Adipocyte (in vitro differentiated cells): ENCODE measurements around the gene ACTR3.
"Not testable (repeated sequence)": the region's sequence is repeated elsewhere in the genome, so short reads cannot be mapped to it uniquely, and the experiment has no call there.

Source experiments
- DNase-seq: peaks from one replicate; pipeline ENCODE4 v3.0.0-alpha.2; 2015; ENCODE audit warnings: low read depth
- H3K27me3 ChIP-seq: replicated peaks from 2 replicates; pipeline ENCODE4 v1.7.0; 2013; ENCODE audit warnings: mild to moderate bottlenecking, low read length, moderate library complexity; ENCODE audit not compliant: control insufficient read depth, insufficient read depth
- H3K36me3 ChIP-seq: 2 replicates; pipeline ENCODE4 v1.7.0; 2013; ENCODE audit warnings: low read length, mild to moderate bottlenecking, moderate library complexity; ENCODE audit not compliant: control insufficient read depth, insufficient read depth, severe bottlenecking
- H3K4me1 ChIP-seq: 2 replicates; pipeline ENCODE4 v1.7.0; 2013; ENCODE audit warnings: mild to moderate bottlenecking, low read length, moderate library complexity; ENCODE audit not compliant: control insufficient read depth, insufficient read depth
- H3K4me3 ChIP-seq: 2 replicates; pipeline ENCODE4 v1.7.0; 2013; ENCODE audit warnings: mild to moderate bottlenecking, low read length, moderate library complexity
- H3K9ac ChIP-seq: 2 replicates; pipeline ENCODE4 v1.7.0; 2013; ENCODE audit warnings: mild to moderate bottlenecking, low read length, moderate library complexity
- H3K9me3 ChIP-seq: 2 replicates; pipeline ENCODE4 v1.7.0; 2013; ENCODE audit warnings: mild to moderate bottlenecking, low read length, moderate library complexity; ENCODE audit not compliant: control insufficient read depth

Gene ACTR3

DNA sequence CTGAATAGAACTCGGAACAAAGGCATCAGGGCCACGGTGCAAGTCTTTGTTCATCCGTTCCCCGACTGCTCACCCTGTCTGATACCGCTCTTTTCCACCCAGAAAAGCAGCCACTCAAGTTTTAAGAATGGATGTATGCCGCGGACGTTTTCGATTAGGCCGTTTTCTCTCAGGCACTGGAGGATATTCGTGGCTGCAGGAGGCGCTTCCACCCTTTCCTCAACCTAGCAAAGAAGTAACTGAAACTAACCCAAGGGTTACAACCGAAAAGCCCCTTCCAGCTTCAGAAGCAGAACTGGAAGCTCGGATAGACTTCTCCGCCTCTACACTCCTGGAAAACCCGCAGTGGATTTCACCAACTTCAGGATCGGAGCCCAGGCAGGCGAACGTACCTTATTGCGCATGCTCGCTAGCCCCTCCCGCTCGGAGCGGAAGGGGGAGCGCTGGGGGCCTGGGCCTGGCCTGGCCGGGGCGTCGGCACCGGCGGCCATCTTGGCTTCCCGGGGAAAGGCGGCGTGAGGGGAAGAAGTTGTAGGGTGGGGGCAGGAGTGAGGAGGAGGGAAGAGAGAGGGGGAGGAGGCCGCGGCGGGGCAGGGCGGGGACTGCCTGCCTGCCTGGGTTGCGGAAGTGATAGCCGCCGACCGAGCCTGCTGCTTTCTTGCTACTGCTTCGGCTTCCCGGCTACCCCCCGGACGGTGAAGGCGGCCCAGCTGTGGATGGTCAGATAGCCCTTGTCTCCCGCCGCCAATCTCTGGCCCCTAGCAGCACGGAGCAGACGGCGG lies at the start of gene ACTR3:
Gene ACTR3, plus strand, starts transcription at position 619 of the 782 bp plus-strand sequence. CDS start 191 bp downstream, outside the sequence.
- peak within 1 kb of the TSS; percentile 93 for H3K4me3 ChIP-seq
- peak within 1 kb of the TSS; percentile 99 for H3K9ac ChIP-seq
- no peaks in the 10 kb centered on the region for H3K27me3 ChIP-seq
- DNase-seq: peak; percentile 100
- H3K36me3 ChIP-seq: no peaks in the 10 kb centered on the region
- peaks cover 52% of the 10 kb centered on the region for H3K4me1 ChIP-seq
- H3K9me3 ChIP-seq: no peaks in the 10 kb centered on the region

GRCh38 chr2:113840518-113840917 lies 49.4 kb upstream of the ACTR3 start:
- H3K4me1 ChIP-seq: peaks cover 13% of the 10 kb centered on the region
- H3K27me3 ChIP-seq: no peaks in the 10 kb centered on the region
- no peaks in the 10 kb centered on the region for H3K9me3 ChIP-seq
- no peak overlapping the region for H3K9ac ChIP-seq
- DNase-seq: no peak
- H3K36me3 ChIP-seq: no peaks in the 10 kb centered on the region
- no peak overlapping the region for H3K4me3 ChIP-seq

- H3K9me3 ChIP-seq: no peaks in the 10 kb centered on the region
- peak overlapping the region; percentile 76 for H3K4me3 ChIP-seq
- DNase-seq: peak; percentile 94
- peak overlapping the region; percentile 63 for H3K9ac ChIP-seq
- no peaks in the 10 kb centered on the region for H3K27me3 ChIP-seq
- peaks cover 13% of the 10 kb centered on the region for H3K4me1 ChIP-seq
- no peaks in the 10 kb centered on the region for H3K36me3 ChIP-seq
Observed at GRCh38 chr2:113842919-113843736, 46.8 kb upstream of the ACTR3 start.

- H3K27me3 ChIP-seq, DNase-seq, H3K36me3 ChIP-seq, H3K9me3 ChIP-seq: not testable (repeated sequence)
- Histone ChIP-seq H3K9ac (peak overlapping the region; percentile 63), H3K4me1 (peaks cover 13% of the 10 kb centered on the region), H3K4me3 (peak overlapping the region; percentile 76)
Observed at GRCh38 chr2:113843737-113844050, 46.2 kb upstream of the ACTR3 start.

DNA sequence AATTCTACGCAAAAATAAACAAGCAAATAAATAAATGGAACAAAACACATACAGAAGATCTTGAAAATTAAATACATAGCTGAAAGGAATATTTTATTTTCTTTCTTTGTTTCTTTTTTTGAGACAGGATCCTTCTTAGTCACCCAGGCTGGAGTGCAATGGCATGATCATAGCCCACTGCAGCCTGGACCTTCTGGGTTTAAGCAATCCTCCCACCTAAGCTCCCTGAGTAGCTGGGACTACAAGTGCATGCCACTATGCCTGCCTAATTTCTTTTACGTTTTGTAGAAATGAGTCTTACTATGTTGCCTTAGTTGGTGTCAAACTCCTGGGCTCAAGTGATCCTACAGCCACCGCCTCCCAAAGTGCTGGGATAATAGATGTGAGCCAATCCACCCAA lies 44.6 kb upstream of the ACTR3 start:
- no peak for DNase-seq
- Histone ChIP-seq H3K4me1 (peaks cover 13% of the 10 kb centered on the region), H3K9ac (no peak overlapping the region)

DNA sequence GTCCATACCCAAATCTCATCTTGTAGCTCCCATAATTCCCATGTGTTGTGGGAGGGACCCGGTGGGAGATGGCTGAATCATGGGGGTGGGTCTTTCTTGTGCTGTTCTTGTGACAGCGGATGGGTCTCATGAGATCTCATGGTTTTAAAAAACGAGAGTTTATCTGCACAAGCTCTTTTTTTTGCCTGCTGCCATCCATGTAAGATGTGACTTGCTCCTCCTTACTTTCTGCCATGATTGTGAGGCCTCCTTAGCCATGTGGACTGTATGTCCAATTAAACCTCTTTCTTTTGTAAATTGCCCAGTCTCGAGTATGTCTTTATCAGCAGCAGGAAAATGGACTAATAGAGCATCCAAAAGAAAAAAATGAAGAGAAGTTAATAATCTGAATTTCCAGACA lies 44.1 kb upstream of the ACTR3 start:
- peaks cover 13% of the 10 kb centered on the region for H3K4me1 ChIP-seq
- H3K9ac ChIP-seq, H3K9me3 ChIP-seq, DNase-seq, H3K27me3 ChIP-seq, H3K4me3 ChIP-seq, H3K36me3 ChIP-seq: not testable (repeated sequence)

More for the DNA sequence above, 44.6 kb upstream of the ACTR3 start:
- Histone ChIP-seq H3K27me3 (no peaks in the 10 kb centered on the region), H3K36me3 (no peaks in the 10 kb centered on the region), H3K4me3 (no peak overlapping the region), H3K9me3 (no peaks in the 10 kb centered on the region)

DNA sequence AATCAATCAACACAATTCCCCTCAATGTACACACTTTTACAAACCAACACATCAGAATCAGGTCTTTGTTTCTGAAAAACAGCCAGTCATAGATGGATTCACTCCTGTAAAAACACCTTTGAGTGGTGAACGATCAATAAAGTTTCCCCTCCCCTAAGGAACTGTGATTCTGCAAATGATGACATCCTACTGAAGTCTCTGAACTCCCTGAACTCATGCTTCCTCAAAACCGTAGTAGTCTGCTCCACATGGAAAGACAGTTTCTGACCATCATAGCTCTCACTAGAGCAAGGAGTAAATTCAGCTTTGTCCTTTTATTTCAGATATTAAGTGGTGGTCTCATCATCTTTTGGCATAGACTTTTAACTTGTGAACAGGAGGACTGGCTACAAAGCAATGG lies 43.5 kb upstream of the ACTR3 start:
- no peaks in the 10 kb centered on the region for H3K9me3 ChIP-seq

GRCh38 chr2:113847144-113847543 lies 42.7 kb upstream of the ACTR3 start:
- H3K36me3 ChIP-seq: no peaks in the 10 kb centered on the region
- H3K9me3 ChIP-seq: no peaks in the 10 kb centered on the region
- H3K4me1 ChIP-seq: peaks cover 13% of the 10 kb centered on the region
- H3K4me3 ChIP-seq: no peak overlapping the region
- no peak for DNase-seq
- no peak overlapping the region for H3K9ac ChIP-seq
- H3K27me3 ChIP-seq: no peaks in the 10 kb centered on the region

More for the DNA sequence above, 43.5 kb upstream of the ACTR3 start:
- Histone ChIP-seq H3K4me1 (peaks cover 13% of the 10 kb centered on the region), H3K9ac (no peak overlapping the region), H3K27me3 (no peaks in the 10 kb centered on the region), H3K4me3 (no peak overlapping the region), H3K36me3 (no peaks in the 10 kb centered on the region)
- DNase-seq: no peak

GRCh38 chr2:113848758-113849415 lies 41.0 kb upstream of the ACTR3 start:
- Histone ChIP-seq H3K36me3 (no peaks in the 10 kb centered on the region), H3K27me3 (no peaks in the 10 kb centered on the region), H3K4me1 (peaks cover 2% of the 10 kb centered on the region), H3K9me3 (no peaks in the 10 kb centered on the region), H3K4me3 (no peak overlapping the region), H3K9ac (no peak overlapping the region)
- no peak for DNase-seq

DNA sequence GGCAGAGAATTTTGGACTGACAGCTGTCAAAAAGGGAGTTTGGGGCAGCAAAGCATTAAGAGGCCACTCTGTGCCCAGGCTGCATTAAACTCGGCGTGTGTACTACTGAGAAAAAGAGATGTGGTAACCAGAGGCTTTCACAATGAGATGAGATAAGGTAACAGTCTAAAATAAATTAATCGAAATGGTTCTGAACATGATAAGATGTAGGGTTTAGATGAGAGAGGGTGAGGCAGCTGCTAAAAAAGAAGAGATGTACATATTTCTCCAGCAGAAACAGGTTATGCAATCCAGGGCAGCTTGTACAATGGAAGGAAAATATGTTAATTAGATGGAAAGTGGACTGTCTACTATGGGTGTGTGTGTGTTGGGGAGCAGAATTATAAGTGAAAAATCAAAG lies 39.2 kb upstream of the ACTR3 start:
- Histone ChIP-seq H3K4me1 (no peaks in the 10 kb centered on the region), H3K9me3 (no peaks in the 10 kb centered on the region), H3K27me3 (no peaks in the 10 kb centered on the region), H3K36me3 (no peaks in the 10 kb centered on the region), H3K4me3 (no peak overlapping the region), H3K9ac (no peak overlapping the region)
- DNase-seq: peak; percentile 34

- H3K9ac ChIP-seq: no peak overlapping the region
- no peaks in the 10 kb centered on the region for H3K4me1 ChIP-seq
- H3K27me3 ChIP-seq: no peaks in the 10 kb centered on the region
- no peaks in the 10 kb centered on the region for H3K36me3 ChIP-seq
- no peaks in the 10 kb centered on the region for H3K9me3 ChIP-seq
- DNase-seq: no peak
- no peak overlapping the region for H3K4me3 ChIP-seq
Observed at GRCh38 chr2:113851640-113852039, 38.2 kb upstream of the ACTR3 start.
